Spinal cord (tissue), 10 donors: ENCODE data around the gene BACH1. TPM values are rescaled to one million over a fixed set of nuclear protein-coding genes. Genes with fewer than 3 reads are reported as not detected.
"Not testable (repeated sequence)": the region's sequence is repeated elsewhere in the genome, so short reads cannot be mapped to it uniquely, and the experiment has no call there.

Experiments used
- DNase-seq, 6 donors: peaks; one replicate each; pipeline versions ENCODE4 v3.0.0 to v3.0.0-alpha.2; 2013 to 2015; ENCODE audit warnings: low spot score in 6 of 6, low read depth in 4 of 6
- H3K27ac ChIP-seq: one replicate; pipeline ENCODE4 v1.5.1; 2013; ENCODE audit warnings: low read depth, low read length, control low read depth
- H3K27me3 ChIP-seq: one replicate; pipeline ENCODE4 v1.6.1; 2013; ENCODE audit warnings: low read length; ENCODE audit not compliant: control insufficient read depth, insufficient read depth
- H3K36me3 ChIP-seq: one replicate; pipeline ENCODE4 v1.6.1; 2013; ENCODE audit warnings: low read length; ENCODE audit not compliant: control insufficient read depth, insufficient read depth
- H3K4me1 ChIP-seq: one replicate; pipeline ENCODE4 v1.6.1; 2013; ENCODE audit warnings: low read length; ENCODE audit not compliant: control insufficient read depth, insufficient read depth
- H3K4me3 ChIP-seq: one replicate; pipeline ENCODE4 v1.5.1; 2013; ENCODE audit warnings: low read depth, low read length, control low read depth
- H3K9me3 ChIP-seq: one replicate; pipeline ENCODE4 v1.6.1; 2013; ENCODE audit warnings: low read length; ENCODE audit not compliant: control insufficient read depth, insufficient read depth
- WGBS: methylation state at CpG from one replicate; pipeline ENCODE4 v1.1.5; 2013; ENCODE audit warnings: missing lambda C conversion rate; ENCODE audit not compliant: insufficient coverage; 5-methylcytosine and 5-hydroxymethylcytosine counted together
- polyA plus RNA-seq, 2 donors: library from polyadenylated mRNA; unstranded; fragments of 120-200 nt; gene quantifications; one replicate each; pipeline ENCODE4 v1.2.1, GENCODE V29; 2013; ENCODE audit not compliant: insufficient read length in 2 of 2
- total RNA-seq, 2 donors: library from RNA; depleted of rRNA in 1 of 2; stranded (reverse); fragments of 120-200 nt in 1 of 2; fragments of >200 nt in 1 of 2; gene quantifications; one replicate each; pipeline versions ENCODE4 v1.2.3 to v1.2.4, GENCODE V29; 2013 to 2014
- donor health status: healthy.

BACH1 gene
- total and polyA plus RNA-seq, 4 donors = 18.6 to 101 (median 44.1) TPM

DNA sequence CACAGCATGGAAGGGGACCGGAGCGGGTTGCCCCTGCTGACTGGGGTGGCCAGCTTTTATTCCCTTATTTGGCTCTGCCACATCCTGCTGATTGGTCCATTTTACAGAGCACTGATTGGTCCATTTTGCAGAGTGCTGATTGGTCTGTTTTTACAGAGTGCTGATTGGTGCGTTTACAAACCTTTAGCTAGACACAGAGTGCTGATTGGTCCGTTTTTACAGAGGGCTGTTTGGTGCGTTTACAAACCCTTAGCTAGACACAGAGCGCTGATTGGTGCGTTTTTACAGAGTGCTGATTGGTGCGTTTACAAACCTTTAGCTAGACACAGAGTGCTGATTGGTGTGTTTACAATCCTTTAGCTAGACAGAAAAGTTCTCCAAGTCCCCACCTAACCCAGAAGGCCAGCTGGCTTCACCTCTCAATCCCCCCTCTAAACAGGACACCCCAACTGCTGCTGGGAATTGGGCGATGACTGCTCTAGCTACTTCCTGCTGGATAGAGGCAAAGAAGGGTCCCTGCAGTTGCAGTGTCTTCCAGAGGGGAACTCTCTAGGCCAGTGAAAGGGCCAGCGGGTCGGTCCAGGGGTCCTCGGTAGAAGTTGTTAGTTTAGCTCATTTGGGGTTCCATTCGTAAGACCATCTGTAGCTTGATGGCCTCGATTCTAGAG, 56.5 kb downstream of the BACH1 start:
- WGBS = 98% methylated on average over 9 of the region's 14 CpGs
- H3K4me1 ChIP-seq, H3K9me3 ChIP-seq, H3K27me3 ChIP-seq, H3K36me3 ChIP-seq, H3K27ac ChIP-seq, H3K4me3 ChIP-seq, DNase-seq: not testable (repeated sequence)

DNA sequence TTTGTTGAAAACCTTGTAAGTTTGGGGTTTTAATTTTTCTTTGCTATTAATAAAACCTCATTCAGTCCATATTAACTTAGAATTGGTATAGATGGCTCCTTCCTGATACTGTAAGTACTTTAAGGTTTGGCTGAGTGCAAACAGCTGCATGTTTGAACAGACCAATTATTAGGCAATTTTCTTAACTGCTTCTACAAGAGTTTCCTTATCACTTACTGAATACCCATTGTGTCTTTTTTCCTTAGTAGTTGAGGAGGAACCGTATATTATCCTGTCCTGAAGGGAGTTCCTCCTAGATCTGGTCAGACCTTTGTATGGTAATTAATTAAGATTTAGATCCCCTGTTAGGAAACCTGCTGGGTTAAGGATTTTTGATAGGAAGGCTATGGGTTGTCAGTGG, 57.6 kb downstream of the BACH1 start:
- DNase-seq, H3K27ac ChIP-seq, H3K4me3 ChIP-seq, H3K36me3 ChIP-seq, H3K4me1 ChIP-seq, H3K9me3 ChIP-seq, H3K27me3 ChIP-seq: not testable (repeated sequence)
- WGBS = no CpG with 5 or more reads among the region's 1 CpG

DNA sequence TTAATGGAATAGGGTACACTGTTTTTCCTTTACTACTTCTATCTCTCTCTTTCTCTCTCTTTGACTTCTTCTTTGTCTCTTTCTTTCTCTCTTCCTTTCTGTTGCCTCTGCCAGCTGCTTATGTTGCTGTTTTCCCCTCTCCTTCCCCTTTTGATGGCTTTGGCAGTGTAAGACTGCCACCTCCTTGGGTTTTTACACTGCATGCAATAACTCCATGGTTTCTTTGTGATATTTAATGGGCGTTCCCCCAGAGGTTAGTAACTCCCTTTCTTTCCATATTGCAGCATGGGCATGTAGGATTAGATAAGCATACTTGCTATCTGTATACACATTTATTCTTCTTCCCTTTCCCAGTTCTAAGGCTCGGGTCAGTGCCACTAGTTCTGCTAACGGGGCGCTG, 58.1 kb downstream of the BACH1 start:
- no CpG with 5 or more reads among the region's 4 CpGs for WGBS
- H3K27ac ChIP-seq = not testable (repeated sequence)

DNA sequence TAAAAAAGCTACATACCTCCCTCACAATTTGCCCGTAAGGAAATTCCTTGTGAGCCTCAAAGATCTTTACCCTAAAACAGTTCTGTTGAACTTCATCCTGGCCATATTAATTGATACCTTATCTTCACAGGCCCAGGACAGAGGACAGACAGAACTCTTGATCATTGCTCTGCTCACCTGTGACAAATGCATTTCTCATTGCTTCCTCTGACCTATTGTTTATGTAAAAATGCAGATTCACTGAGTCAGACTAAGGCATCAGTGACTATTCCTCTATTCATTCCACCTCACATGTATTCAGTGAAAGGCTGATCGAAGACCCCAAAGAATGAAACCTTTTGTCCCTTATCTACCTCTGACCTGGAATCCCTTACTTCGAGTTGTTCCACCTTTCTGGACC, 61.0 kb downstream of the BACH1 start:
- Histone ChIP-seq H3K36me3 (no peaks in the 10 kb centered on the region), H3K27me3 (no peaks in the 10 kb centered on the region), H3K9me3 (no peaks in the 10 kb centered on the region), H3K4me1 (no peaks in the 10 kb centered on the region), H3K4me3 (no peak overlapping the region), H3K27ac (no peak overlapping the region)
- no peak for DNase-seq
- WGBS = 100% methylated on average over 1 of the region's 3 CpGs

More for the DNA sequence above, 58.1 kb downstream of the BACH1 start:
- not testable (repeated sequence) for H3K9me3 ChIP-seq, H3K27me3 ChIP-seq, H3K36me3 ChIP-seq, DNase-seq, H3K4me3 ChIP-seq, H3K4me1 ChIP-seq

DNA sequence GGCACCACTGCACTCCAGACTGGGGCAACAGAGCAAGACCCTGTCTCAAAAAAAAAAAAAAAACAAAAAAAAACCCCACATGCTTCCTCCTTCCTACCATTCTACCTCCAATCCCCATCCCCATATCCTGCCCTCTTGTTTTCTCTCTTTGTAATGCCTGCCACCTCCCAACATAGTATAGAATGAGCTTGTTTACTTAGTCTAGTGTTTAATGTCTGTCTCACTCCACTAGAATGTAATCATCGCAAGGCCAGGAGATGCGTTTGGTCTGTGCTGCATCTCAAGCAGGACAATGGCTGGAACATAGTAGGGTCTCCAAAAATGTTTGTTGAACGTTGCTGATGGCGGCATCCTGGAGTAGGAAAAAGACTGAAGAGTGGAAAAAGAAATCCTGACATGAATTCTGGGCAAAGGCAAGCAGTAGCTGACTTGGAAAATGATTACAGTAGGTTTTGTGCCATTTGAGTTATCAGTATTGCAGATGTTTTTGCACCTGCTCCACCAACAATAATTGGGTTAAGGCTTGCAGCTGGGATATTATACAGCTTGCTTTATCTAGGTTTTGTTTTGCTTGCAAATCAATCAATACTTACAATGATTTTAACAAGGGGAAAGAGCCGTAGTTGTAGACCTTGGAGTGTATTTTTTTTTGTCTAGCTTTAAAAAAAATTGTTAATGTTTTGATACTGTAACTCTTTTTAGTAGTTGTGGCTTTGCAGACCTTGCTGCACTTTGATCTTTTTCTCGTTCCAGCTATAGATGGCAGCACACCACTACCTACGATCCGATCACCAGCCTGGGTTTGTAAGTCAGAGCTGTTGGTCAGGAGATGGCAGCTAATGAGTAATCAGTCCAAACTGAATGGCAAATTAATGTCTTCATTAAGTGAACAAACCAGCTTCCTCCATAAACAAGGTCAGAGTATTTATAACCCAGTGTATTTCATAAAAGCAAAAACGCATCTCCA, 62.4 kb downstream of the BACH1 start:
- peak in 3 of 6 donors; percentile 44 to 90 (median 57) for DNase-seq
- no peaks in the 10 kb centered on the region for H3K36me3 ChIP-seq
- no peak overlapping the region for H3K4me3 ChIP-seq
- peaks cover 5% of the 10 kb centered on the region for H3K4me1 ChIP-seq
- no peaks in the 10 kb centered on the region for H3K27me3 ChIP-seq
- H3K27ac ChIP-seq = no peak overlapping the region
- H3K9me3 ChIP-seq = no peaks in the 10 kb centered on the region
- 75% methylated on average over 5 of the region's 9 CpGs for WGBS

DNA sequence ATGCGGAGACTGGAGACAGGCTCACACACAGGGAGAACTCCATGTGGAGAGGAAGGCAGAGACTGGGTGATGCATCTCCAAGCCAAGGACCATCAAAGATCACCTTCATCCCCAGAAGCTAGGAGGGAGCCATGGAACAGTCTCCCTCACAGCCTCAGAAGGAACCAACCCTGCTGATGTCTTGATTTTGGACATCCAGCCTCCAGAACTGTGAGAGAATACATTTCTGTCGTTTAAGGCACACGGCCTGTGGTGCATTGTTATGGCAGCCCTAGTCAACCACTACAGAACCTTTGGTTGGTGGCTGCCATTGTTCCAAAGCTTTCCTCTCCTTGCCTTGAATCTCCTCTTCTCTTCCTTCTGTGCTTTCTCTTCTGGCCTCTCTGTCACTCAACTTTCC, 64.0 kb downstream of the BACH1 start:
- no peaks in the 10 kb centered on the region for H3K36me3 ChIP-seq

DNA sequence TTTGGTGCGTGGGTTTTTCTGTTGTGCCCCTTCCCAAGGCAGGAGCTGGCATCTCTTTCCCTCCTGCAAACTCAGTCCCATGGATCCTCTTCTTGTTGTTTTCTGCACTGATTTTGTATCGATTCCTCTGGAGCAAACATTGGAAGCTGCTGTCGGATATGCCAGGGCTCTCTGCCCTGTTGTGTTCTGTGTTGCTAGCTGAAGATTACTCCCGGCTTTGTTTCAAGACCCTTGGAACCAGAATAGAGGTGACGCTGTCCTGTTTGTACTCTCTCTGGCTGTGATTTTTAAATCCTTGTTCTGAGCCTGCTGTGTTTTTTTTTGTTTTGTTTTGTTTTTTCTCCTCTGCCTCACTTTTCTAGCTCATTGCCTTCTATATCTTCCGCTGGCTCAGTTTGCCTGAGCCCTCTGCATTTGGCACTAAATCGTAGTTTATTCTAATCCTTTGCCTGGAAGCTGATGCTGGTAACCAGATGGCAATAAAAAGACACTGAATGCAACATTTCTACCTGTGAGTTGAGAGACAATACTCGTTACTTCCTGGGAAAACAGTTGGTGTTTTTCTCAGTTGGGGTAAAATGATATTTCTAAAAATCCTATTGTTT, 67.0 kb downstream of the BACH1 start:
- WGBS = 43% methylated on average over 7 of the region's 8 CpGs
- Histone ChIP-seq H3K27me3 (no peaks in the 10 kb centered on the region), H3K4me3 (no peak overlapping the region), H3K36me3 (no peaks in the 10 kb centered on the region), H3K4me1 (peaks cover 5% of the 10 kb centered on the region), H3K27ac (no peak overlapping the region), H3K9me3 (no peaks in the 10 kb centered on the region)
- DNase-seq = peak in 3 of 6 donors; percentile 21 to 64 (median 62)

More for the DNA sequence above, 64.0 kb downstream of the BACH1 start:
- Histone ChIP-seq H3K27me3 (no peaks in the 10 kb centered on the region), H3K9me3 (no peaks in the 10 kb centered on the region), H3K27ac (no peak overlapping the region), H3K4me1 (peaks cover 5% of the 10 kb centered on the region), H3K4me3 (no peak overlapping the region)
- 92% methylated on average over 3 of the region's 3 CpGs for WGBS
- DNase-seq = no peak

DNA sequence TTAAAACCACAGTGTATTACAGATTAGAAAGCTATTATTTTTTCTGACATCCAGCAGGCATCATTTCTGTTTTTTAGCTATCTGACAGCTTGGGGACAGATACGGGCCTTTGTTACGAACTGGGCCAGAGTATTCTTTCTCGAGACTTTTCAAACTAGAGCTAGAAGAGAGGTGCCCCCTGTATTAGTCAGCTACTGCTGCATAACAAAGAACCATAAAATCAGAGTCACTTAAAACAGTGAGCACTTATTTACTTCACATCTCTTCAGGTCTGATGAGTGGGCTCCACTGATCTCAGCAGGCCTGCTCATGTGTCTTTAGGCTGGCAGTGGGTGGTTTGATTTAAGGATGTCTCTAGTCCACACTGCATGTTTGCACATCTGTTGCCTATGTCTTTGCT, 67.8 kb downstream of the BACH1 start:
- Histone ChIP-seq H3K4me3 (no peak overlapping the region), H3K4me1 (peaks cover 5% of the 10 kb centered on the region), H3K27ac (no peak overlapping the region), H3K9me3 (no peaks in the 10 kb centered on the region), H3K27me3 (no peaks in the 10 kb centered on the region), H3K36me3 (no peaks in the 10 kb centered on the region)
- WGBS = 89% methylated on average over 3 of the region's 3 CpGs
- DNase-seq = no peak

DNA sequence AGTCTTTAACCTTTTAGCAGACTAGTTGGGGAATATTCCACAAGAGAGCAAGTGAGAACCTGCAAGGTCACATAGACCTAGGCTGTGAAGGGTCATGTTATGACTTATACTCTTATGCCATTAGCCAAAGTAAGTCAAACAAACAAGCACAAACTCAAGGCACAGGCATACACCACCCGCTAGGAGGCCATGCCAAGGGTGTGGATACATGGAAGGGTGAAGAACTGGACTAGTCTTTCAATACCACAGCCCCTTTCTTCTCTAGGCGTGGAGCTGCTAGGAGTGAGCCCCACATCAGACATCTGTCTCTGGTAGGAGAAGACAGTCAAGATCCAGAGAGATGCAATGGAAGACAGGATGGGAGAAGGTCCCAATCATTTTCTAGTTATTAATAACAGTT, 68.6 kb downstream of the BACH1 start:
- no peak for DNase-seq
- H3K9me3 ChIP-seq = no peaks in the 10 kb centered on the region
- no peak overlapping the region for H3K4me3 ChIP-seq
- WGBS = no CpG with 5 or more reads among the region's 2 CpGs
- no peaks in the 10 kb centered on the region for H3K36me3 ChIP-seq
- peaks cover 5% of the 10 kb centered on the region for H3K4me1 ChIP-seq
- no peak overlapping the region for H3K27ac ChIP-seq
- no peaks in the 10 kb centered on the region for H3K27me3 ChIP-seq
